HG03066 (cell line): Measurements from ENCODE around the gene MAP4K5.

Source experiments
- ATAC-seq: cut with Tn5 transposase; IDR thresholded peaks from one replicate; pipeline ENCODE4 v1.9.1; 2021; ENCODE audit warnings: low read depth; ENCODE audit not compliant: unreplicated experiment

Gene MAP4K5

DNA sequence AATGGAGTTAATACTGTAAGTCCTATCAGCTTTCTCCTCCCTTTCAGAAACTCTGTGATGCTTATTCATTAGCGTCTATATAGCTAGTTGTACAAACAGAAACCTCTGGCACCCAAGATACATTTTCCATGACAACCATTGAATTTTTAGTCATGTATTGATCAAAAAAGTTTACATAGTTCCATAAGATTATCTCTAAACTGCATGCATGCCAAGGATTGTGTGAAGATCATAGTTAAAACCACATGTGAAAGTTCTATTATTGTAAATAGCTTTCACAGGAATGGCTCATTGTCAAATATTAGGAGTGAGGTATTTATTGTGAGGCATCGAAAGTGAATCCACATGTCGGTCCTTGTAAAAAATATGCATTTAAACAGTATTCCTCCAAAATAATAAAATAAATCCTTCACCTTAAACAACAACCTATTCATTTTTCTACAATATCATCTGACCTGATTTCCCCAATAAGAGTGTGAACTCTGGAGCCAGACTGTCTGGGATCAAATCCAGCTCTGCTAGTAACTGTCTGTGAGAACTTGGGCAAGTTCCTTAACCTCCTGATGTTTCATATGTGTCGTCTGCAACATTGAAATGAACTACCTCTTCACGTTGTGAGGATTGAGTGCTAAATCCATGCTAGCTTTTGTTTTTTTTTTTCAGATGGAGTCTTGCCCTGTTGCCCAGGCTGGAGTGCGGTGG lies 125.1 kb downstream of the MAP4K5 start:
- ATAC-seq: no peak

DNA sequence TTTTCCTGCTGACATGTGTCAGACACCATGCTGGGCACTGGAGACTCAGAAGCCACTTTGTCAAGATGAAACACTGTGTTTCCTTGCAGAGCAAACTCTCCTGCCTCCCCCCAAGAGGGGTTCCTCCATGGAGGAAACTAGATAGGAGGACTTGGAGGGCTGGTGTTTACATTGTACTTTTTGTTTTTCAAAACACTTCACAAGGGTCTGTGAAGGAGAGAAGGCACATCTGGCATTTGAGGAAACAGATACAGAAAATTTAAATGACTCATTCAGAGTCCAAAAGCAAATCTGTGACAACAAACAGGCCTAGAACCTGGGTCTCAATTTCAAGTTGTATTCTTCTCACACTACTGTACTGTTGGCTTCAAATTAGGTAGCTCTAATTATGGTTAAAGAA lies 128.9 kb downstream of the MAP4K5 start:
- ATAC-seq: no peak

DNA sequence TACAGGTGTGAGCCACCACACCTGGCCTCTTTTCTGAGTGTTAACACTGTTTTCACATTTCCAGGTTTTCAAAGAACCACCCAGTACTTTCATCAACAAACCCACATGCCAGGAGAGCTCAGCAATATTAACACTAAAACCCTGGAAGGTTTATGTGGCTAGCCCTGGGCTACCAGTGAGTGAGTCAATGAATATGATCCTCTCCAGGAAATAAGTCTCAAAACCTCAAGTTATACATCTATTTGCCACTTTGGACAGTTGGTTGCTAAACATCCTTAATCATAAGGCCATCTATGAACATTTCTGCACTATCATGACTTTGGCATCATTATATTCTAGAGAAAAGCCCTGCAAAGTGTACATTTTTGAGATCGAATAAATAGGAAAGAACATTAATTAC lies 129.4 kb downstream of the MAP4K5 start:
- no peak for ATAC-seq

DNA sequence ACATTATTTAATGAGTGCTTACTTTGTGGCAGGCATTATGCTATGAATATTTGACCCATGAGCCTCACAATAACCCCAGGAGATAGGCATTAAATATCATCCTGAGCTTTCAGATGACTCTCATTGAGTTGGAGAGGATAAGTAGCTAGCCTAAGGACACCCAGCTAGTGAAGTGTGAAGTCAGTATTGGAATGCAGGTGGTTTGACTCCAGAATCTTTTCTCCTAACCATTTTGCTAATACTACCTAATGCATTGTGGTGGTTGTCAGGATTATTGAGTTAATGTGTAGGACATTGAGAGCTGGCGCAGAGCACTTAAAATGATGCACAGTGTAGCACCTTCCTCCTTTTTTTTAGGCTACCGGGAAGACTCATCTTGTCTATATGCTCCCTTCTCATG lies 131.9 kb downstream of the MAP4K5 start:
- ATAC-seq: no peak

DNA sequence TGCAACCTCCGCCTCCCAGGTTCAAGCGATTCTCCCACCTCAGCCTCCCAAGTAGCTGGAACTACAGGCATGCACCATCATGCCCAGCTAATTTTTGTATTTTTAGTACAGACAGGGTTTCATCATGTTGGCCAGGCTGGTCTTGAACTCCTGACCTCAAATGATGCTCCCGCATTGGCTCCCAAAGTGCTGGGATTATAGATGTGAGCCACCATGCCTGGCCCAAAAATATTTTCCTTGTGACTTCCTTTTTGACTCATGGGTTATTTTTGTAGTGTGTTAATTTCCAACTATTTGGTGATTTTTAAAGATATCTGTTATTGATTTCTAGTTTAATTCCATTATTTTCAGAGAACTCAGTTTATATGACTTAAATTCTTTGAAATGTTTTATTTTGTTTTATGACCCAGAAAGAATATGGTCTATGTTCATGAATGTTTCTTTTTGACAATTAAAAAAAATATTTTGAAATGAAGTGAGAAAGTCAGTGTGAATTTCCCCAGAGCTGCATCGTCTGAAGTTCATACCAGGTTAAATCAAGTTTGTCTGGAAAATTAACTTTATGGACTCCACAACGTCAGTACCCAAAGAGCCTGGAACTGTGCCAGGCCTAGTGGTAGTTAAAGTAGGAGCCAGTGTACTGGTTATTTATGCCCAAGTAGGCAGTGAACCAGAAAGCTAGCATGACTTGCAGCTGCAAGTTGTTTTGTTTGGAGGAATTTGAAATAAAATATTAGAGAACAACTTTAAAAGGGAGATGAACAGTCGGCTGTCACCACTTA lies 132.9 kb downstream of the MAP4K5 start:
- no peak for ATAC-seq

DNA sequence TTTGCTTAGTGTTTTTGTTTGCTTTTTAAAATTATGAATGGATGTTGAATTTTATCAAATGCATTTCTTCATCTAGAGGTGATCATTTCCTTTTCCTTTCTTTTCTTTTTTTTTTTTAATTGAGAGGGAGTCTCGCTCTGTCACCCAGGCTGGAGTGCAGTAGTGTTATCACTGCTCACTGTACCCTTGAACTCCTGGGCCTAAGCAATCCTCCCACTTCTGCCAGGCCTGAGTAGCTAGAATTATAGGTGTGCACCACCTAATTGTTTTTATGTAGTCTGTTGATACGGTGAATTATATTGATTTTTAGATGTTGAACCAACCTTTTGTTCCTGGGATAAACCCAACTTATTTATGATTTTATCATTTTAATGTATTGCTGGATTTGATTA lies 134.2 kb downstream of the MAP4K5 start:
- ATAC-seq: no peak

DNA sequence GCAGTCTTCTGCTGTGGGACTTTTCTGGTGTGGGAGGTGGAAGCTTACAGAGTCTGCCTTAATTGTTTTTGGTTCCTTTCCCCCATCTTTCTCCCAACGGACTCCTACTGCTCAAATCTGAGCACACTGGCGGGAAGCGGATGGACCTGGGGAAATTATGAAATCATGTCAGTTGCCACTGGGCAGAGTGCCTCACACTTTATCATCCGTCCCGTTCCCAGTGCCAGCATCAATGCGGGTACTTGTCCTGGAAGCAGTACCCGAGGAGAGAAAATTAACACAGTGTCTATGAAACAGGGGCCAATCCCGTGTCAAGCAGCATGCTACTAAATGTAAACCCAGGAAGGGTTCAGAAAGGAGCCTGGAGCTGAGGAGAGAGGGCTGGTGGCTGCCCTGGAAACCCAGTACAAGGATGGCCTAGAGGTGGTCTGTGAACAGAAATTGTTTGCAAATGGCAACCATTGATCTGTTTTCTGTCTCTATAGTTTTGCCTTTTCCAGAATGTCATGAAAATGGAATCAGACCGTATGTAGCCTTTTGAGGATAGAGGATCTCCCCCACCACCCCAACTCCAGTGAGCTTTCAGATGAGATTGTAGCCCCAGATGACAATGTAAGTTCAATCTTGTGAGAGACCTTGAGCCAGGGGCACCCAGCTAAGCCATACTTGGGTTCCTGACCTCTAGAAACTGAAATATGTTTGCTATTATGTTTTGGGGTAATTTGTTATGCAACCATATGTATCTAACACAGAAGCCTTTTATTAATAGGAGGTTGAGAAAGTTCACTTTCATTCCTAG lies 134.8 kb downstream of the MAP4K5 start:
- ATAC-seq: no peak

DNA sequence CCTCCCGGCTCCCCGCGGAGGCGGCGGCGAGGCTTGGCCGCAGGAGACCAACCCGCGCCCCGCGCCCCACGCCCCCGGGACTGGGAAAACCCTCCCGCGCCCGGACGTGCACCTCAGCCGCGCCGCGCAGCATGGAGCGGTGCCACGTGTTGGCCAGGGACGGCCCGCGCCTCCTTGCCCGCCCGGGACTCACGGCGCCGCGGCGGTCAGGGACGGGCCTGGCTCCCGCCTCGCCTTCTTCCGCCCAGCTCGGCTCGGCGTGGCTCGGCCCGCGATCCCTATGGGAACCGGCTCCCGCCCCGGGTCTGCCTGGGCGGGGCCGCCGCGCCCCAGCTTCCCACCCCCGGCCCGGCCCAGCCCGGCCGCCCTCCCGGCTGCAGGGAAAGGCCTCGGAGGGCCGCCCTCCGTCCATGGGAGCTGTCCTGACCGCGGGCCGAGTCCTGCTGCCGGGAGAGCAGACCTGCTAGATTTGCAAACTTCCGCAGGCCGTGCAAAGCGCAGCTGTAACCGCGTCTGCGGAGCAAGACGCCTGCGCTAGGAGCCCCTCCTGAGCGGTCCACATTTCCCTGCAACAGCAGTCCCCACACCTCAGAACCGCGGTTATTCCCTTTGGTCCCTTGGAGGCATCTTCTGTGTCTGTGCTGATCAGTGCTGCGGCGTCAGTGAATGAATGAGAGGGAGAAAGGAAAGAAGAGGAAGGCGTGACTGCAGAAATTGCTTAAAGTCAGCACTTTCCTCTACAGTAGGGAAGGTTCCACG lies 135.6 kb downstream of the MAP4K5 start, which contains the start of gene CDKL1:
TSS of gene CDKL1 (minus strand) at position 251 of the 759 bp plus-strand sequence. CDS start 1,013 bp downstream, outside the sequence.
- peak; percentile 47 for ATAC-seq

DNA sequence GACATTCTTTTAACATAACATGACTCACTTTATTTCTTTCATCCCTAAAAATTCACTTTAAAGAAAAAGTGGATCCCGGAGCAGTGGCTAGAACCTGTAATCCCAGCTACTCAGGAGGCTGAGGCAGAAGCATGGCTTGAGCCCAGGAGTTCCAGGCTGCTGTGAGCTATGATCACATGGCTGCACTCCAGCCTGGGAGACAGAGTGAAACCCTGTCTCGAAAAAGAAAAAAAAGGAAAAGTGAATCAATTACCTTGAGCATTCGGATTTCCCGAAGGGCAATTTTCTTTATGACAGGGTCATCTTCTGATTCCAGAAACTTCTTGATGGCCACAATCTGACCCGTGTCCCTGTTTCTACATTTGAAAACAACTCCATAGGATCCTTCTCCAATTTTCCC lies 136.9 kb downstream of the MAP4K5 start:
- no peak for ATAC-seq

DNA sequence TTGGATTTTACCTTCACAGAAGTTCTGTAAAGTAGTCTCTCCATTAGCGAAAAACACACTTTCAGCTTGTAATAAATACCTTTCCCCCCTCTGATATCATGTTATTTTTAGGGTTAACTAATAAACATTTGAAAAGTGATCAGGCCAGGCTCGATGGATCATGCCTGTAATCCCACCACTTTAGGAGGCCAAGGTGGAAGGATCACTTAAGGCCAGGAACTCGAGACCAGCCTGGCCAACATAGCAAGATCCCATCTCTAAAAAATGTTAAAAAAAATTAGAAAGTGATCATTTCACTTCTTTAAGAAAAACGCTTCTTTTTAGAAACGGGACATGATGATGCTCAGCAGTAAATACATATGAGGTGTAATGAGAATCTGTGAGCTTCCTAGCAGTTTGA lies 137.7 kb downstream of the MAP4K5 start:
- ATAC-seq: no peak

DNA sequence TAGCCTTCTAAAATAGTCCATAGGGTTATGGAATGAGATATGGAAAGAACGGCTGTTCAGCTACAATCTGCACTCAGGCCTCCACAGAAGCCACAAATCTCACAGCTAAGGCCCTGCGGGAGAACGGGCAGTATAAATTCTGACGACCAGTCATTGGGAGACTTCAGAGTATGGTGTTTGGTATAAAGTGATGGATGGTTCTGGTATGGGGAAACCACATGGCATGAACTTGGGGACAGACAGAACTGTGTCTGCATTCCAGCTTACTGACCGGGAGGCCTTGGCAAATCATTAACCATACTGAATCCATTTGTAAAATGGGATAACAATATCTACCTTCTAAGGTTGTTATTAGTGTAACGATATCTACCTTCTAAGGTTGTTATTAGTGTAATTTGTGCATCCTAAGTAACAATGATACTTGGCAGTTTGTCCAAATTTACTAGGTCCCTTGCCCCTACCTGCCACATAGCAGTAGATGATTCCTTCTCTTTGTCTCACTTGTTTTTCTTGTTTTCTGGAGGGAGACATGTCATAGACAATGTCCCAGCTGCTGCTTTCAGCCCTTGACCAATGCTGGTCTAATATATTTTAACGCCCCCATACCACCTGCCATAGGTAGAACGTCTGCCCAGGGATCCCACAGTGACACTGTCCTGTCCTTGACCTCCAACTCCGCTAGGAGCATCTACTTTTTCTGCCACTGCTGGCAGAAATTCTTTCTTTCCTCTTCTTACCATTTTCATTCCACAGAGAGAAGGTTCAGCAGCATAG lies 142.5 kb downstream of the MAP4K5 start:
- no peak for ATAC-seq

DNA sequence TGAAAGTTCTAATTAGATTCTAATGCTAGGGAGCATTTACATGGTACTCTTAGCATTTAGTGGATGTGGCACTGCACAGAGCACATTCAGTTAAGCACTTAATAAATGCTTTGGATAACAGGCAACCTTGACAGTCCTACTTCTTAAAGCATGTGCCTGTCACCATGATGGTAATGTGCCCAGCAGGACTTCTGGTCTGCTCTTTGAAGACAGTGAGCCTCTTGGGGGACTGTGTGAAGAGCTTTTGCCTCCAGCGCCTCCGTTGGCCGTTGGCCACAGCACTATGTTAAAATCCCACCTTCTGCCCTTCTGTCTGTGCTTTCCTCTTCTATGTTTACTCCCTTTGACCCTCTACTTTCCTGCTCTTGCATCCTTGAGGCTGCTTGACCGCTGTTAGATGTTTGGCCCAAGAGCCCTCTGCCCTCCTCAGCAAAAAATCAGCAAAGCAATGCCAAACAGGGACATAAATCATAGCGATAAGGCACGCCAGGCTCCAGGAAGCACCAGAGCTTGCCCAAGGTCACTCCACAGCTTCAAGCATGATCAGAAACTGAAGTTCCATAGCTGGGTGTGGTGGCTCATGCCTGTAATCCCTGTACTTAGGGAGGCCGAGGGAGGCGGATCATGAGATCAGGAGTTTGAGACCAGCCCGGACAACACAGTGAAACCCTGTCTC lies 144.0 kb downstream of the MAP4K5 start:
- ATAC-seq: no peak

DNA sequence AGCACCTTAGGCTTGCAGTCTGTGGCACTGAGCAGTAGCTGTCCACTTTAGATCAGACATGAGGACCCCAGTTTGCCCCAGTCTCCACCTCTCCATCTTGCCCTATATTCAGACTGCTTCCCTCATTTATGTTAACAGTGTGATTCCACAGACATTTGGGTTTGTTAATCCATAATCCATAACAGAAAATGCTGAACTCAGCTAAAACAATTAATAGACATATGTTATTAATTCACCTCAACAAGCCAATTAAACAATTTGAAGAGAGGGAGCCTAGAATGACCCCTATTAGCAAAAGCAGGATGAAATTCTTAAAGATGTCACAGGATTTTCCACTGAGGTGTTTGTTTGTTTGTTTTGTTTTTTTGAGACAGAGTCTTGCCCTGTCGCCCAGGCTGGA lies 144.8 kb downstream of the MAP4K5 start:
- no peak for ATAC-seq

DNA sequence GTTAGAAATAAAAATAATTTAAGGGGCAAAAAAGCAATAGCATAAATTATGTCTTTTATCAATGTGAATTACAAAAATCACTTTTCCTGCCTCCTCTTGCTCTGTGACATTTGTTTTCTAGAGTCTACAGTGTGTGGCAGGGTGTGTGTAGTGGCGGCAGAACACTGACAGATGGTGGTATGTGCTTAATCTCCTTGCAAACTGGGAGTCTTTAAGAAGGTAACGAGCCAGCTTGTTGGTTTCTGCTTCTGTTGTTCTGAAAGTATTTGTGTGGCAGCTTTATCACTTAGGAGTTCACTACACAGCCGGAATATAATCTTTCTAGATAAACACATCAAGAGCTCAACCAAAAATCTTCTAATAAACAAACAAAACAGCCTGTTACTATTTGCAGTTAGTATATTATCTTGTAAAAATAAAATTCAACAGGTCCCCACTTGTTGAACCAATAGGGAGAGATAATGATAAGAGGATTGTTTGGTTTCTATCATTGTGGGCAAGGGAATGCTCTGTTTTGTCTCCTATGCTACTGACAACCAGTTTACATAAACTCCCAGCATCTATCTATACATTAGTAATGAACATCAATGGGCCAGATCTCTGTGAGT lies 148.6 kb downstream of the MAP4K5 start:
- no peak for ATAC-seq

DNA sequence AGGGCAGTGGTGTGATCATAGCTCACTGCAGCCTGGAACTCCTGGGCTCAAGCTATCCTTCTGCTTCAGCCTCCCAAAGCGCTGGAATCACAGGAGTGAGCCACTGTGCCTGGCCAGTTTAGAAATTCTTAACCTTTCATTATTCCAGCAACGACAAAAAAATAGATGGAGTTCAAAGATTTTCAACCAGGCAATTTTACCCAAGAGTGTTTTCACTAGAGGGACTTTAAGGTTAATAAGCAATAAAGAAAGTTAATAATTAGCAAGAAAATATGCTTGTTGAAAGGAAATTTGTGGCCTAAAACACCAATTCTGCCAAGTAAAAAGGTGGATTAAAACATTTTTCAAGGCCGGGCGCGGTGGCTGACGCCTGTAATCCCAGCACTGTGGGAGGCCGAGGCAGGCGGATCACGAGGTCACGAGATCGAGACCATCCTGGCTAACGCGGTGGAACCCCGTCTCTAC lies 150.5 kb downstream of the MAP4K5 start:
- no peak for ATAC-seq

DNA sequence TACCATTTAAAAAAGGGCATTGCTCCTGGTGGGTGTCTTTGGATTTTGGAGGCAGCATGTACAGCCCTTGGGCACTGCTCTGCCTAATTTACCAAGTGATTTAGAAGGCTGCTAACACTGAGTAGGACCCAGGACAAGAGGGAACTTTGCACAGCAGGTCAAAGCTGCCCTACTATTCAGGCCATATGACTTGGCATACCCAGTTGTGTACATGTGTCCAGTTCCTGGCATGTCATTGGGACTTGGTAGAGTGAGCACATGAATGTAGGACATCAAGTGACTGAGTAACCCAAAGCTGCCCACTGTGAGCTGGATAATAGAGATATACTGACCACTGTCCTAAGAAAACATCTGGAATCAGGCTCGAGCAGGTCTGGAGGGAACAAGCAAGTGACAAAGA lies 151.4 kb downstream of the MAP4K5 start:
- no peak for ATAC-seq

DNA sequence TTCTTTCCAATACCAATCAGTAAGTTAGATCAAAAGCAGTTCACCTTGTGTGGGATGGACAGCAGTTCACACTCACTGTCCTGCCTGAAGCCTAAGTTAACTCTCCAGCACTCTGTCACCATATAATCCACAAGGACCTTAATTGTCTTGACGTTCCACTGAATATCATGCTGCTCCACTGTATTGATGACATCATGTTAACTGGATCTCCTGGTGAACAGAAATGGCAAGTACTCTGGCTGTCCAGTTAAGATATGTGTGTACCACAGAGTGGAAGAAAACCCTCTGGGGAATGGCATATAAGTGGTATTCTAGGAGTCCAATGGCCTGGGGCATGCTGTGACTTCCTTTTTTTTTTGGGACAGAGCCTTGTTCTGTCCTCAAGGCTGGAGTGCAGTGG lies 151.9 kb downstream of the MAP4K5 start:
- no peak for ATAC-seq

DNA sequence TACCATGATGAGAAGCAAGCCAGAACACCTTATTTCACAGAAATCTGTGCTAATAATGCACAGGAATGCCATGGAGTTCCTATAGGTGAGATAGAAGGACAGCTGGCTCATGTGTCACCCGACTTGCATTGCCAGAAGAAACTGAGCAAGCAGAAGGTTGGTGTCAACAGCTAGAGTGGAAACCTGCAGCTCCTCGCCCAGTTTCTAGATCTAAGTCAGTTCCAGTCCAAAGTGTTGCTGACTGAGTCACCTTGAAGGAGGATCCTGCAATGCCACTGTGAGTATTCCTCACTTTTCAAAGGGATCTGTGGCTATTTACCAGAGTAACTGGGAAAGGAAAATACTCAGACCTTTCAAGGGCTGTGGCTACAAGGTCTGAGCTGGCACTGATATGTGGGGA lies 152.8 kb downstream of the MAP4K5 start:
- no peak for ATAC-seq
